GM12878 (cell line): Measurements from ENCODE around the gene RRAD. TPM values are rescaled to one million over a fixed set of nuclear protein-coding genes. Genes with fewer than 3 reads are reported as not detected.

Experiments used
- ATAC-seq: fragments of 200-7000 bp; cut with Tn5 transposase; 3 replicates; pipeline ENCODE4 v1.9.1; 2020; ENCODE audit warnings: mild to moderate bottlenecking, moderate library complexity
- BruUV-seq: library from RNA; stranded (reverse); fragments of 400-500 nt; replicated peaks from 2 replicates; lab custom pipeline; 2021; lab: Mats Ljungman, UMichigan
- CTCF ChIA-PET: fragments of 300-600 bp; sonication (Branson Sonifier 250); formaldehyde crosslinking; extraction: SDS; loops from one replicate; lab custom pipeline; 2021; ENCODE audit warnings: inconsistent platforms; lab: Yijun Ruan, JAX
- POLR2A ChIA-PET: fragments of 350-600 bp; formaldehyde crosslinking; extraction: SDS; loops from one replicate; lab custom pipeline; 2021; ENCODE audit warnings: inconsistent platforms; lab: Charles Lee
- RAD21 ChIA-PET: fragments of 300-600 bp; sonication (Branson Sonifier 250); formaldehyde crosslinking; loops from one replicate; lab custom pipeline; 2023; ENCODE audit warnings: antibody characterized with exemption; ENCODE audit not compliant: unreplicated experiment; lab: Charles Lee
- SMC1A ChIA-PET: fragments of 300-600 bp; sonication (Branson Sonifier 250); formaldehyde crosslinking; loops from one replicate; lab custom pipeline; 2023; ENCODE audit not compliant: unreplicated experiment, uncharacterized antibody; lab: Charles Lee
- DNase-seq: peaks from one replicate; pipeline ENCODE4 v3.0.0-alpha.2; 2011; ENCODE audit warnings: low read depth, low spot score
- FAIRE-seq: peaks from 3 replicates; lab custom pipeline; 2011; peaks lifted over from hg19 to GRCh38; lab: Jason Lieb, UNC
- H2AFZ ChIP-seq: 2 replicates; pipeline ENCODE4 v1.6.0; 2011; ENCODE audit warnings: low read depth, low read length, control low read depth; ENCODE audit not compliant: control insufficient read depth
- H3K27ac ChIP-seq: 2 replicates; pipeline ENCODE4 v1.5.1; 2011; ENCODE audit warnings: control low read depth; ENCODE audit not compliant: control insufficient read depth, insufficient read depth
- H3K27me3 ChIP-seq, 2 experiments: replicated peaks in 1 of 2; 2 replicates each; pipeline versions ENCODE4 v1.6.0 to v1.6.1; 2011; ENCODE audit warnings: low read length in 1 of 2; ENCODE audit not compliant: control insufficient read depth in 2 of 2, insufficient read depth in 2 of 2
- H3K36me3 ChIP-seq, 2 experiments: 2 replicates each; pipeline ENCODE4 v1.5.1; 2011; ENCODE audit warnings: low read length in 1 of 2; ENCODE audit not compliant: control insufficient read depth in 2 of 2, insufficient read depth in 2 of 2
- H3K4me1 ChIP-seq: 2 replicates; pipeline ENCODE4 v1.6.1; 2011; ENCODE audit warnings: mild to moderate bottlenecking, low read length, moderate library complexity, mixed read lengths; ENCODE audit not compliant: control insufficient read depth, insufficient read depth
- H3K4me2 ChIP-seq: 2 replicates; pipeline ENCODE4 v1.6.0; 2011; ENCODE audit warnings: control low read depth; ENCODE audit not compliant: control insufficient read depth, insufficient read depth
- H3K4me3 ChIP-seq: fragments of 200-600 bp; sonication (generic); 2 replicates; pipeline ENCODE4 v1.5.1; 2016
- H3K79me2 ChIP-seq: 2 replicates; pipeline ENCODE4 v1.6.0; 2011; ENCODE audit warnings: low read length; ENCODE audit not compliant: control insufficient read depth, insufficient read depth
- H3K9ac ChIP-seq: 2 replicates; pipeline ENCODE4 v1.8.0; 2011; ENCODE audit warnings: low read length, control low read depth, mixed read lengths; ENCODE audit not compliant: control insufficient read depth, insufficient read depth
- H3K9me3 ChIP-seq: replicated peaks from 3 replicates; pipeline ENCODE4 v1.5.1; 2011; ENCODE audit warnings: mild to moderate bottlenecking, low read length; ENCODE audit not compliant: control insufficient read depth, insufficient read depth
- H4K20me1 ChIP-seq: 2 replicates; pipeline ENCODE4 v1.6.0; 2011; ENCODE audit not compliant: control insufficient read depth, insufficient read depth
- ASH2L ChIP-seq: fragments of 300-600, 200-600 bp; sonication (generic); IDR thresholded peaks from 2 replicates; pipeline ENCODE4 v1.6.1; 2017; ENCODE audit warnings: low read depth, mild to moderate bottlenecking, borderline replicate concordance
- EED ChIP-seq: sonication (generic); IDR thresholded peaks from 2 replicates; pipeline ENCODE4 v1.6.1; 2016; ENCODE audit warnings: antibody characterized with exemption, low read depth
- HCFC1 ChIP-seq: fragments of 150-350 bp; IDR thresholded peaks from 2 replicates; pipeline ENCODE4 v1.6.1; 2014; ENCODE audit warnings: low read length
- HDAC6 ChIP-seq: fragments of 200-600 bp; sonication (generic); IDR thresholded peaks from one replicate; pipeline ENCODE4 v1.8.0; 2017; ENCODE audit warnings: antibody characterized with exemption; ENCODE audit not compliant: unreplicated experiment
- HDGF ChIP-seq: fragments of 450-650 bp; IDR thresholded peaks from 2 replicates; pipeline ENCODE4 v1.6.1; 2016; ENCODE audit warnings: antibody characterized with exemption
- PAX8 ChIP-seq: fragments of 450-650 bp; IDR thresholded peaks from 2 replicates; pipeline ENCODE4 v1.6.1; 2017; ENCODE audit warnings: mild to moderate bottlenecking, moderate library complexity
- PML ChIP-seq: IDR thresholded peaks from 2 replicates; pipeline ENCODE4 v1.6.1; 2012; ENCODE audit warnings: low read length, inconsistent platforms
- POLR2A ChIP-seq: IDR thresholded peaks from 2 replicates; pipeline ENCODE4 v1.6.1; 2011; ENCODE audit warnings: low read depth, mild to moderate bottlenecking, low read length
- POLR2AphosphoS5 ChIP-seq: IDR thresholded peaks from 2 replicates; pipeline ENCODE4 v1.6.1; 2011; ENCODE audit warnings: mild to moderate bottlenecking, low read length, inconsistent platforms
- RCOR1 ChIP-seq: conservative IDR thresholded peaks from 2 replicates; pipeline ENCODE4 v1.6.1; 2012; ENCODE audit warnings: low read depth, low read length, improper control_type of control experiment
- SMARCA5 ChIP-seq: fragments of 450-650 bp; IDR thresholded peaks from 2 replicates; pipeline ENCODE4 v1.6.1; 2017; ENCODE audit warnings: mild to moderate bottlenecking
- TARDBP ChIP-seq: IDR thresholded peaks from 2 replicates; pipeline ENCODE4 v1.6.1; 2016; ENCODE audit warnings: borderline replicate concordance
- ZNF24 ChIP-seq: fragments of 450-650 bp; IDR thresholded peaks from 2 replicates; pipeline ENCODE4 v1.6.1; 2017; ENCODE audit warnings: antibody characterized with exemption, mild to moderate bottlenecking
- WGBS: methylation state at CpG from one replicate; pipeline ENCODE4 v1.1.6; 2016; ENCODE audit warnings: low lambda C conversion rate; ENCODE audit not compliant: insufficient replicate concordance, insufficient coverage; ENCODE audit errors: missing lambda C conversion rate; 5-methylcytosine and 5-hydroxymethylcytosine counted together
- in situ Hi-C: fragments of 300-500 bp; cut with MboI; formaldehyde crosslinking; loops from 9 replicates; pipeline ENCODE4 v1.14.3; 2018; ENCODE audit warnings: mixed read lengths
- intact Hi-C: fragments of 100-400 bp; cut with micrococcal nuclease; formaldehyde crosslinking; loops from one replicate; pipeline ENCODE4 v1.14.2; 2022; ENCODE audit not compliant: unreplicated experiment
- polyA plus RNA-seq, 11 experiments: library from polyadenylated mRNA; depleted of rRNA in 4 of 11; unstranded in 6 of 11; stranded (reverse) in 5 of 11; fragments of >200 nt; fragmentation: Nextera tagmentation in 4 of 11; fragmentation: Illumina TruSeq in 1 of 11; extraction: Ambion mirVana in 4 of 11; extraction: Trizol in 1 of 11; gene quantifications; 1 replicate in 1 of 11; 2 replicates in 10 of 11; pipeline versions ENCODE4 v1.2.1 to v1.2.3, GENCODE V29; 2011 to 2016; ENCODE audit warnings: inconsistent platforms in 2 of 11, missing spikeins in 2 of 11, low read depth in 1 of 11
- total RNA-seq, 4 experiments: library from RNA; depleted of rRNA in 3 of 4; stranded (reverse); fragments of >200 nt in 3 of 4; fragmentation: Illumina TruSeq in 1 of 4; extraction: Trizol in 1 of 4; gene quantifications; 2 replicates each; pipeline versions ENCODE4 v1.2.1 to v1.2.3, GENCODE V29; 2013 to 2021
- TF ChIP-seq, protein P1 (sequence below): fragments of 450-650 bp; IDR thresholded peaks from 2 replicates; pipeline ENCODE4 v1.6.1; 2017; ENCODE audit warnings: antibody characterized with exemption, mild to moderate bottlenecking, moderate library complexity
- TF ChIP-seq, protein P2 (sequence below): IDR thresholded peaks from 2 replicates; pipeline ENCODE4 v1.6.1; 2011; ENCODE audit warnings: borderline replicate concordance, low read depth, mild to moderate bottlenecking, moderate library complexity, mixed read lengths, low read length; ENCODE audit not compliant: insufficient read depth; ENCODE audit errors: extremely low read length

Gene RRAD
- total and polyA plus RNA-seq, 10 of the 15 experiments (the other 5 are each of a cell fraction or from before 2014, with no cell fraction given): 0.11 to 8.5 (median 2.8) TPM

DNA sequence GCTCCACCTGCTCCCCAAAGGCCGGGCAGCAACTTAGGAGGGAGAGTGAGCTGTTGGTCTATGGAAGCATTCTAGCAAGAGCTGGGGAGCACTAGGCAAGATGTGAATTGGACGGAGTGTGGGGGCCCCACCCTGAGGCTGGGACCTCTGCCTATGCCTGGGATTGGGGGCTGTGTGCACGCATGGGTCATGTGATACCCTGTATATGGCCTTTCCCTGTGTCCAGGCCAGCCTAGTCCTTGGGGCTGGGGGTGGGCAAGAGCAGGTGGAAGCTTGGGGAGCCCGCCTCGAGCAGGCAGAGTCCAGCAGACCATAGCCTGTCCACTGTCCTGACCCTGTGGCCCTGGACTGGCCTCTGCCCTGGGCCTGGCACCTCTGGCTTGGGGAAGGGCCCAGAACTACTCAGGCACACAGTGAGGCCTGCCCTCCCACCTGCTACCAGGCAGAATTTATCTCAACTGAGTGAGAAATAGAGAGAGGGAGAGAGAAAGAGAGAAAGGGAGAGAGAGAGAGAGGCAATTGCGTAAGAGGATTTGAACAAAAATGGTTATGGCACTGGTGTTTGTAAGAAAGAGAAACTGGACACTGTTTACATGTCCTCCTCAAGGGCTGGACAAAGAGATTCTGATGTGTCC is 25.9 kb downstream of the RRAD start:
- 46% methylated on average over 6 of the region's 6 CpGs for WGBS
- ATAC-seq (no peak), DNase-seq (no peak), FAIRE-seq (no peak)
- CTCF ChIA-PET: interaction anchor here (1.5 kb wide), 1 partner anchor 17 kb away, joined by 4 read pairs; no protein-coding TSS in a partner anchor
- no peak overlapping the region for H3K27ac ChIP-seq
- POLR2A ChIA-PET: no interaction called here
- RAD21 ChIA-PET: no interaction called here
- H3K36me3 ChIP-seq: no peaks in the 10 kb centered on the region
- no peaks in the 10 kb centered on the region for H3K4me1 ChIP-seq
- no peak overlapping the region for H3K9ac ChIP-seq
- no peaks in the 10 kb centered on the region for H3K9me3 ChIP-seq
- in situ Hi-C loops: no loop called here
- no peaks in the 10 kb centered on the region for H3K79me2 ChIP-seq
- no peak overlapping the region for H3K4me2 ChIP-seq
- intact Hi-C loops: no loop called here
- H3K4me3 ChIP-seq: no peak overlapping the region
- no TSS peak for BruUV-seq
- no peaks in the 10 kb centered on the region for H3K27me3 ChIP-seq
- H2AFZ ChIP-seq: no peak overlapping the region
- SMC1A ChIA-PET: no interaction called here
- no peaks in the 10 kb centered on the region for H4K20me1 ChIP-seq
- TF ChIP-seq HDGF (no peak), TARDBP (no peak)

DNA sequence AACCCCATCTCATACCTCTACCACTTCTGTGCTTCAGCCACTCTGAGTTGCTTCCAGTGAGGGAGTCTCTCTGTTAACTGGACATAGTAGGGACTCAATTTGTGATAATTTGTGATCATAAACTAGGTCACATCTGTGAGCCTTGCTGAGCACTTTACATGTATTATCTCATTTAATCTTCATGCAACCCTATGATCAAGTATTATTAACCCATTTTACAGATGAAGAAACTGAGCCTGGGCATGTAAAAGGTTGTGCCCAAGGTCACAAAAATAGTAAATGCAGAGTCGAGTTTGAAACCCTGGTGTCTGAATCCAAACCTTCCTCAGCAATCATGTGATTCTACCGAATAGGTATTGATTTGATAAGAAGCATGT is 26.4 kb downstream of the RRAD start:
- Histone ChIP-seq H2AFZ (no peak overlapping the region), H3K27ac (no peak overlapping the region), H3K4me1 (no peaks in the 10 kb centered on the region), H3K36me3 (no peaks in the 10 kb centered on the region), H3K9ac (no peak overlapping the region), H4K20me1 (no peaks in the 10 kb centered on the region), H3K79me2 (no peaks in the 10 kb centered on the region), H3K27me3 (no peaks in the 10 kb centered on the region), H3K9me3 (no peaks in the 10 kb centered on the region), H3K4me3 (no peak overlapping the region), H3K4me2 (no peak overlapping the region)
- FAIRE-seq: no peak
- whole genome bisulfite sequencing: 38% methylated on average over 2 of the region's 2 CpGs
- TF ChIP-seq SMARCA5: no peak
- no peak for TF ChIP-seq PAX8
- TF ChIP-seq RCOR1: no peak
- TF ChIP-seq EED: no peak
- no peak for TF ChIP-seq ZNF24
- TF ChIP-seq ASH2L: no peak
- TF ChIP-seq, protein P1, sequence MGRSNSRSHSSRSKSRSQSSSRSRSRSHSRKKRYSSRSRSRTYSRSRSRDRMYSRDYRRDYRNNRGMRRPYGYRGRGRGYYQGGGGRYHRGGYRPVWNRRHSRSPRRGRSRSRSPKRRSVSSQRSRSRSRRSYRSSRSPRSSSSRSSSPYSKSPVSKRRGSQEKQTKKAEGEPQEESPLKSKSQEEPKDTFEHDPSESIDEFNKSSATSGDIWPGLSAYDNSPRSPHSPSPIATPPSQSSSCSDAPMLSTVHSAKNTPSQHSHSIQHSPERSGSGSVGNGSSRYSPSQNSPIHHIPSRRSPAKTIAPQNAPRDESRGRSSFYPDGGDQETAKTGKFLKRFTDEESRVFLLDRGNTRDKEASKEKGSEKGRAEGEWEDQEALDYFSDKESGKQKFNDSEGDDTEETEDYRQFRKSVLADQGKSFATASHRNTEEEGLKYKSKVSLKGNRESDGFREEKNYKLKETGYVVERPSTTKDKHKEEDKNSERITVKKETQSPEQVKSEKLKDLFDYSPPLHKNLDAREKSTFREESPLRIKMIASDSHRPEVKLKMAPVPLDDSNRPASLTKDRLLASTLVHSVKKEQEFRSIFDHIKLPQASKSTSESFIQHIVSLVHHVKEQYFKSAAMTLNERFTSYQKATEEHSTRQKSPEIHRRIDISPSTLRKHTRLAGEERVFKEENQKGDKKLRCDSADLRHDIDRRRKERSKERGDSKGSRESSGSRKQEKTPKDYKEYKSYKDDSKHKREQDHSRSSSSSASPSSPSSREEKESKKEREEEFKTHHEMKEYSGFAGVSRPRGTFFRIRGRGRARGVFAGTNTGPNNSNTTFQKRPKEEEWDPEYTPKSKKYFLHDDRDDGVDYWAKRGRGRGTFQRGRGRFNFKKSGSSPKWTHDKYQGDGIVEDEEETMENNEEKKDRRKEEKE: no peak
- TF ChIP-seq, protein P2, sequence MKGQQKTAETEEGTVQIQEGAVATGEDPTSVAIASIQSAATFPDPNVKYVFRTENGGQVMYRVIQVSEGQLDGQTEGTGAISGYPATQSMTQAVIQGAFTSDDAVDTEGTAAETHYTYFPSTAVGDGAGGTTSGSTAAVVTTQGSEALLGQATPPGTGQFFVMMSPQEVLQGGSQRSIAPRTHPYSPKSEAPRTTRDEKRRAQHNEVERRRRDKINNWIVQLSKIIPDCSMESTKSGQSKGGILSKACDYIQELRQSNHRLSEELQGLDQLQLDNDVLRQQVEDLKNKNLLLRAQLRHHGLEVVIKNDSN: no peak
- TF ChIP-seq HCFC1: no peak
- TF ChIP-seq HDAC6: no peak
- no peak for TF ChIP-seq POLR2AphosphoS5
- no peak for TF ChIP-seq POLR2A
- no peak for TF ChIP-seq PML
- DNase-seq: no peak
- BruUV-seq: no TSS peak
- in situ Hi-C loops: no loop called here
- ChIA-PET SMC1A (interaction anchor here (0.7 kb wide), 1 partner anchor 8 kb away, joined by 3 read pairs; no protein-coding TSS in a partner anchor), RAD21 (no interaction called here), CTCF (interaction anchor here (1.1 to 9.7 kb wide), 3 partner anchors 10 to 27 kb away, joined by 3 to 77 read pairs (median 4); partner anchors contain the start of gene RRAD), POLR2A (no interaction called here)
- intact Hi-C loops: no loop called here
- no peak for ATAC-seq
